ENCODE measurements around the gene PAK2. TPM values are rescaled to one million over a fixed set of nuclear protein-coding genes. Genes with fewer than 3 reads are reported as not detected.

The PAK2 gene
- total RNA-seq, 4 donors from 2014 or later, result 69.3 to 127 (median 74.7) TPM

- TF ChIP-seq CTCF (IDR thresholded peaks at IDR 0.05; ENCODE audit: low read depth), result no peak
These were observed 51.0 kb downstream of the PAK2 start for GRCh38 chr3:196790636-196791035.

DNA sequence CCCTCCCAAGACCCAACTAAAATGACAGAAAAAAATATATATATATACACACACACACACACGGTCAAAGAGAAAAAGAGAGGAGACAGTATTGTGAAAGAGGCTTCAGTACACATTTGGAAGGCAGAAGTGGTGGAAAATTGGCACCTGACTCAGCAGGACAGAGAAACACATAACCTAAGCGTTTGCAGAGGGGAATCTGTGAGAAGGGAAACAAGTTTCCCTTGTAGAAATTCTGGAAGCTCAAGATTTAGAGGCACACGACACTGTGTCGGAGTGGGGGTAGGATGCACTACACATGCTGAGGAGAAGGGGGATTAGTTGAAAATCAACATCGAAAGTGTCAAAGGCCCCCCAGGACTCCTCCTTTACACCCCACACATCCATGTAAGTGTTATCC is 53.1 kb downstream of the PAK2 start:
- no peak for TF ChIP-seq CTCF (IDR thresholded peaks at IDR 0.05; ENCODE audit: low read depth)

DNA sequence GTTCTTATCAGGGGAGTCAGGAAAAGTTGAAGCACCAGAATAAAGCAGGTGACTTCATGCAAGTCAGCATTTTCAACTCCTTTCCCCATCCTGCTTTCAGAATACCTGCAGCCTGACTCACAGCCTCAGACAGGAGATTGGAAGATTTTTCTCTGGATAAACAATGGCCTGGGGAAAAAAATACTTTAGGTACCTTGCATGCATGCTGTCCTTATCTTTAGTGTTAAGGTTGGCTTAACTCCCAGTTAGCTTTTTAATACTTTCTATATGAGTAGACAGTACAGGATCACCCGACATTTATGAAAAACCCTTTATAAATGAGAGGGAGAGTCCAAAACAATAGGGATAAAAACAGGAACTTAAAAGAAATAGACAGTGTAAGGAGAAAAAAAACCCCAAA is 53.6 kb downstream of the PAK2 start:
- no peak for TF ChIP-seq CTCF (IDR thresholded peaks at IDR 0.05; ENCODE audit: low read depth)

DNA sequence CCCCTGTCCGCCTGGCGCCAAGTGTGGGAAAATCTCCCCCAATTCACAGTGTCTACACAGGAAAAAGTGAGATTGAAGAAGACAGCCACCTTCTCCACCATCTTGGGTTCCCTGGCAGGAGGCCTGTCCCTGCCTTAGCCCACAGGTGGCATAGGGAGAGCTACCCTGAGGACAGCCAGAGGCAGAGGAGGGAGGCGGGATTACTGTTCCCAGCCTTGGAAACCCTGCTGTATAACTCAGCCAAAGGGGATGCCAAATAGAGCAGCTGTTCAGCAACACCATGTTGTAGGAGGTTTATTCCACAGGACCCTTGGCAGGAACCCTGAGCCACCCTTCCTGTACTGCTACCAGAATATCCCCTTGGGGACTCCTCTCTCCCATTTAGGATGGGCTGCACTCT is 54.8 kb downstream of the PAK2 start:
- no peak for TF ChIP-seq CTCF (IDR thresholded peaks at IDR 0.05; ENCODE audit: low read depth)

DNA sequence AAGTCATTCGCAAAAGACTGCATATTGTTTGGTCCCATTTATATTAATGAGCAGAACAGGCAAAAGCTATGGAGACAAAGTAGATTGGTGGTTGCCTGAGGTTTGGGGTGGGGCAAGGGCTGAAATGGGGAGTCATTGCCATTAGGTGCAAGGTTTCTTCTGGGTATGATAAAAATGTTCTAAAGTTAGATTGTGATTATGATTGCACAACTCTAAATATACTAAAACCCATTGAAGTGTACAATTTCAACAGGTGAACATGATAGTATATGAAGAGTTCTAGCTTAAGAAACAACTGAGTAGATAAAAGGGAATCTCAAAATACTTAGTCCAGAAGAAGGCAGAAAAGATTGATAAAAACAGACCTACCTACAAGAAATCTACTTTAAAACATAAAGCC is 56.7 kb downstream of the PAK2 start:
- TF ChIP-seq CTCF (IDR thresholded peaks at IDR 0.05; ENCODE audit: low read depth), result no peak

DNA sequence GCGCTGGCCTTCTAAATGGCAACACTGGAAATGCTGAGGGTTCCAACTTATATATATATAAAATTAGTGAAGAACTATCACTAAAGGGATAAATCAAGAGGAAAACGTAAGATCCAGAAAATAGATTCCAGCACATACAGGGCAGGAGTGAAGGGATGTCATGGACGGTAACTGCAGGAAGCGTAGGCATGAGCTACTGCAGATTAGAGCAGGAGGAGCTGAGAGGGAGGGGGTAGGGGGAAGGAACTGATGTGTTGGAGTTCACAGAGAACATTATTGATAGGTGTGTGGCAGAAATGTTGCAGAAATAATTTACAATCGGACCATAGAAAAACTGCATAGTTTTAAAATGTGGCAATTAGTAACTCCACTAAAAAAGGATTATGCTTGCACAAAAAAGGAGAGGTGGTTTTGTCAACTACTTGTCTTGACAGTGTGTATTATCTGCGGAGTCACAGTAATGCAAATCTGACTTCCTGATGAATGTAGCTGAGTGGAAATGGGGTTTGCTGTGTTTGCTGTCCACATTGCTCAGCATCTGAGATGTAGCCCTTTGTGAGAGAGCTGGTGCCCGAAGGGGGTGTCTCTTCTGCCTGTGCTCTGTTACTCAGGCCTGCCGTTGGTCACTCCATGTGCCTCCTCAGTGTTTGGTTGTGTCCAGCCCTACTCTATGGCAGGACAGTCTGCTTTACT is 61.2 kb downstream of the PAK2 start:
- TF ChIP-seq CTCF (IDR thresholded peaks at IDR 0.05; ENCODE audit: low read depth), result no peak

DNA sequence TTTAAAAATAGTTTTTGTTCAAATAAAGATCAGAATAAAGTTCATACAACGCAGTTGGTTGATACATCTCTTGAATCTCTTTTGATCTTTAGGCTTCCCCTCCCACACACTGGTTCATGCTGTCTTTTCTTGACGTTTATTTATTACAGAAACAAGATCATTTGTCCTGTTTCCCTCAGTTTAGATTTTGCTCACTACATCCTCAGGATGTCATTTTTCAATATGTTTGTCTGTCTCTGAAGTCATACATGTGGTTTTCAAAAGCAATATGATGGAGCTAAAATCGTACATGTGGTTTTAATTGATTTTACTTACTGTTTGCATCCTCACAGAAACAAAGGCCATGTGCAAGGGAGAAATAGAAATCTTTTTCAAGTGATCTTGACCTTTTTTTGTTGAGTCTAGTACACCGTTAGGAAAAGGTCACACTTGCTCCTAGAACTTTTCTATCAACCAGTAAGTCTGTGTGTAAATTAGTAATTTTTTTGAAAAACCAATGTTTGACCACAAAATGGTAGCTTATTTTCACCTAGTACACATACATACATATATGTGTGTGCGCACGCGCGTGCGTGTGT is 64.3 kb downstream of the PAK2 start:
- no peak for TF ChIP-seq CTCF (IDR thresholded peaks at IDR 0.05; ENCODE audit: low read depth)

All from subcutaneous adipose tissue (tissue), 4 donors.